Esophagus muscularis mucosa (tissue), 4 donors: ENCODE measurements around the gene TANGO2. TPM values are rescaled to one million over a fixed set of nuclear protein-coding genes. Genes with fewer than 3 reads are reported as not detected.

ENCODE experiments used
- DNase-seq: peaks from one replicate; pipeline ENCODE4 v3.0.0-alpha.2; 2017; ENCODE audit errors: extremely low spot score
- H3K27ac ChIP-seq, 4 donors: fragments of 200-600 bp; sonication (generic); replicated peaks in 1 of 4; 1 replicate in 3 of 4; 2 replicates in 1 of 4; pipeline ENCODE4 v1.5.1; 2016 to 2019; ENCODE audit warnings: mild to moderate bottlenecking in 1 of 4
- H3K27me3 ChIP-seq, 4 donors: fragments of 200-600 bp; sonication (generic); one replicate each; pipeline versions ENCODE4 v1.5.1 to v1.6.0; 2016 to 2019
- H3K36me3 ChIP-seq, 4 donors: fragments of 200-600 bp; sonication (generic); one replicate each; pipeline ENCODE4 v1.5.1; 2016 to 2019
- H3K4me1 ChIP-seq, 4 donors: fragments of 200-600 bp; sonication (generic); one replicate each; pipeline ENCODE4 v1.5.1; 2016 to 2019
- H3K4me3 ChIP-seq, 4 donors: fragments of 200-600 bp; sonication (generic); 1 replicate in 2 of 4; 2 replicates in 2 of 4; pipeline ENCODE4 v1.5.1; 2016 to 2019; ENCODE audit warnings: mild to moderate bottlenecking in 4 of 4, moderate library complexity in 1 of 4
- H3K9me3 ChIP-seq, 4 donors: fragments of 200-600 bp; sonication (generic); 1 replicate in 3 of 4; 2 replicates in 1 of 4; pipeline ENCODE4 v1.5.1; 2016 to 2019
- EP300 ChIP-seq: sonication (generic); formaldehyde crosslinking; IDR thresholded peaks from one replicate; pipeline ENCODE4 v1.6.1; 2017; ENCODE audit warnings: antibody characterized with exemption
- POLR2A ChIP-seq: fragments of 450-650 bp; IDR thresholded peaks from one replicate; pipeline ENCODE4 v1.6.1; 2017; ENCODE audit warnings: antibody characterized with exemption, moderate library complexity, mild to moderate bottlenecking, low read depth
- POLR2AphosphoS5 ChIP-seq, 2 donors: sonication (generic); formaldehyde crosslinking; IDR thresholded peaks; one replicate each; pipeline ENCODE4 v1.6.1; 2017; ENCODE audit warnings: antibody characterized with exemption in 2 of 2
- WGBS: methylation state at CpG from one replicate; pipeline ENCODE4 v1.1.5; 2018; 5-methylcytosine and 5-hydroxymethylcytosine counted together
- intact Hi-C: fragments of 100-400 bp; cut with DNase I; formaldehyde crosslinking; loops from one replicate; pipeline ENCODE4 v1.15.1; 2023
- total RNA-seq, 4 donors: library from RNA; depleted of rRNA; stranded (reverse); fragments of >200 nt; gene quantifications; one replicate each; pipeline versions ENCODE4 v1.1.0 to v1.2.1, GENCODE V29; 2016
- TF ChIP-seq, protein P1 (sequence below), 3 experiments: fragments of 200-600 bp in 2 of 3; fragments of 450-650 bp in 1 of 3; sonication (generic) in 2 of 3; IDR thresholded peaks; one replicate each; pipeline ENCODE4 v1.5.1; 2017 to 2019; ENCODE audit warnings: antibody characterized with exemption in 3 of 3, mild to moderate bottlenecking in 2 of 3, moderate library complexity in 1 of 3

The TANGO2 gene
- total RNA-seq, 4 donors from 2014 or later: 37.1 to 44.4 (median 42.3) TPM

DNA sequence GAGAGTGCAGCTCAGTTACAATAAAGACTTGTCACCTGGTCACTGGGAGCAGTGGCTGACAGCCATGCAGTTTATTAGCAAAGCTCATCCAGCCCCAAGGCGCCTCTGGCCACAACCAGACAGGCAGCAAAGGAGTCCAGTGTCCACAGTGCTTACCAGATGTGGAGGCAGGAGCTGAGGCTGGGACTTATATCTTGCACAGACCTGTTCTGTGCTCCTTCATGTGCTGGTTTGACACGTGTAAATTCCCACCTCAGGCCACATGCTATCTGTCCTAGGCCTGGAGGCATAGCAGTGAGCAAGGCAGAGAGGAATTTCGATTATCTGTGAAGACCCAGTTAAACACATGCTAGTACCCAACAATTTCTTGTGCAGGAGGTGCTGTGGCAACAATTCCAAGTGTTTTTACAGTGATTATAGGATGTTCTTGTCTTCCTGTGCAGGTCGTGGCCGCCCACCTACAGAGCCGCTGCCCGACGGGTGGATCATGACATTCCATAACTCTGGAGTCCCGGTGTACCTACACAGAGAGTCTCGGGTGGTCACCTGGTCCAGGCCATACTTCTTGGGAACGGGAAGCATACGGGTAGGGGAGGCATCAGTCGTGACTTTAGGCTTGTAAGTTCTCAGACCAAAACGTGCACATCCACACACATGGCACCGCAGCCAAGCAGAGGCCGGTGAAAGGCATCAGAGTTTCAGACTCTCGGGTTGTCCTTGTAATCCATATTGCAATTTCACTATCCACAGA lies 68.5 kb downstream of the TANGO2 start:
- 88% methylated on average over 17 of the region's 17 CpGs for WGBS
- H3K36me3 ChIP-seq: peaks cover 84 to 90% (median 89%) of the 10 kb centered on the region in 4 donors
- intact Hi-C loops: no loop called here

DNA sequence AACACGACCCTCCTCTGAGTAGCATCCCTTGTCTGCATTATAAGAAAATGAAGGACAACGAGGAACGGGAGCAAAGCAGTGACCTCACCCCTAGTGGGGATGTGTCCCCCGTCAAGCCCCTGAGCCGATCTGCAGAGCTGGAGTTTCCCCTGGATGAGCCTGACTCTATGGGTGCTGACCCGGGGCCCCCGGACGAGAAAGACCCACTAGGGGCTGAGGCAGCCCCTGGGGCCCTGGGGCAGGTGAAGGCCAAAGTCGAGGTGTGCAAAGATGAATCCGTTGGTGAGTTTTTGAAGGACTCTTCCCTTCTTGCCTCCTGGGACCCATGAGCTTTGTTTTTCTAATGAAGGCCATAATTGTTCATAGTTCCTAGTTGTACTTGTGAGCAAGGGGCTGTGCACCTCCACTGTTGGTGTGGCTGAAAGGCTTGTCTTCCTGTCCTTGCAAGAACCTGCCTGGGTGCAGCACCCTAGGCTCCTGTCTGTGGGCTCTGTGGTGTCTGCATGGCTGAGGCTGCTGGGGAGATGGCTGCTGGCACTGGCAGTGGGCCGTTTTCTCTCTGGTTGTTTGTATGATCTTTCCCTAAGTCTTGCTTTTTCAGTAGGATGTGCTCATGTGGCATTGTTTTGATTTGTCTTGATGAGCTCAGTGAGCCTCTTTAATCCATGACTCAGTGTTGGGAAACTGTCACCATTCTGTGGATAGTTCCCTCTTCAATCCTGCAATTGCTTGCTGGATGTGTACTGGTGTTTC lies 69.2 kb downstream of the TANGO2 start:
- Histone ChIP-seq H3K27me3 (no peaks in the 10 kb centered on the region), H3K36me3 (peaks cover 92 to 97% (median 96%) of the 10 kb centered on the region in 4 donors), H3K4me1 (peaks cover under 1 to 8% (median 4%) of the 10 kb centered on the region in 4 donors), H3K27ac (no peak overlapping the region), H3K9me3 (no peaks in the 10 kb centered on the region), H3K4me3 (no peak overlapping the region)
- DNase-seq: no peak
- TF ChIP-seq POLR2AphosphoS5 (IDR thresholded peaks at IDR 0.05): no peak
- no peak for TF ChIP-seq EP300
- TF ChIP-seq, protein P1, sequence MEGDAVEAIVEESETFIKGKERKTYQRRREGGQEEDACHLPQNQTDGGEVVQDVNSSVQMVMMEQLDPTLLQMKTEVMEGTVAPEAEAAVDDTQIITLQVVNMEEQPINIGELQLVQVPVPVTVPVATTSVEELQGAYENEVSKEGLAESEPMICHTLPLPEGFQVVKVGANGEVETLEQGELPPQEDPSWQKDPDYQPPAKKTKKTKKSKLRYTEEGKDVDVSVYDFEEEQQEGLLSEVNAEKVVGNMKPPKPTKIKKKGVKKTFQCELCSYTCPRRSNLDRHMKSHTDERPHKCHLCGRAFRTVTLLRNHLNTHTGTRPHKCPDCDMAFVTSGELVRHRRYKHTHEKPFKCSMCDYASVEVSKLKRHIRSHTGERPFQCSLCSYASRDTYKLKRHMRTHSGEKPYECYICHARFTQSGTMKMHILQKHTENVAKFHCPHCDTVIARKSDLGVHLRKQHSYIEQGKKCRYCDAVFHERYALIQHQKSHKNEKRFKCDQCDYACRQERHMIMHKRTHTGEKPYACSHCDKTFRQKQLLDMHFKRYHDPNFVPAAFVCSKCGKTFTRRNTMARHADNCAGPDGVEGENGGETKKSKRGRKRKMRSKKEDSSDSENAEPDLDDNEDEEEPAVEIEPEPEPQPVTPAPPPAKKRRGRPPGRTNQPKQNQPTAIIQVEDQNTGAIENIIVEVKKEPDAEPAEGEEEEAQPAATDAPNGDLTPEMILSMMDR (IDR thresholded peaks at IDR 0.05): no peak
- TF ChIP-seq POLR2A: no peak
- WGBS: 92% methylated on average over 11 of the region's 11 CpGs
- intact Hi-C loops: no loop called here

More for the DNA sequence above, 68.5 kb downstream of the TANGO2 start:
- H3K9me3 ChIP-seq: no peaks in the 10 kb centered on the region
- no peak overlapping the region for H3K27ac ChIP-seq
- H3K27me3 ChIP-seq: no peaks in the 10 kb centered on the region
- TF ChIP-seq, protein P1 (IDR thresholded peaks at IDR 0.05): no peak
- no peak for TF ChIP-seq POLR2AphosphoS5 (IDR thresholded peaks at IDR 0.05)
- no peak for TF ChIP-seq EP300
- no peak for TF ChIP-seq POLR2A
- no peak overlapping the region for H3K4me3 ChIP-seq
- DNase-seq: no peak
- peaks cover 8 to 15% (median 12%) of the 10 kb centered on the region in 4 donors for H3K4me1 ChIP-seq

DNA sequence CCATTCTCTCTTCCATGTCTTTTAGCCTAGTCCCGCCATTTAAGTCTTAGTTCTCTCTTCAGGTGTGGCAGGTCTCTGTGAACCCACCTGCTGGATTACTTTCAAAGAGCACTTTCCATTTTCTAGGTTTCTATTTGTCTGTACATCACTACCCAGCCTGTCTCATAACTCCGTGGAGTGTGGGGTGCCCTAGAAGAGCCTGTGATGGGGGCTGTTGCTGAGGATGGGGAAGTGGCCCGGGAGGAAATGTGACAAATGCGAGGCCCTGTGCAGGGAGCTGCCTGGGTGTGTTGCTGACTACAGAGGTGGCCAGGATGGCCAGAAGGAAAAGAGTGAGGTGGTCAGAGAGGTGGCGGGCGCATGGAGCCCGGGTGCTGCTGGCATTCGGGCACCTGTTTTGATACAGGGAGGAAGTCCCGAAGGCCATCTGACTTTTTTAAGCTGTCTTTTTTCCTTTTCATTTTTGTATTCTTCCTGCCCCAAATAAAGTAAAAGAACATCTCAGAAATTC lies 69.9 kb downstream of the TANGO2 start:
- Histone ChIP-seq H3K4me3 (no peak overlapping the region), H3K9me3 (no peaks in the 10 kb centered on the region), H3K4me1 (peaks cover 0 to 7% (median under 1%) of the 10 kb centered on the region in 4 donors), H3K27ac (no peak overlapping the region), H3K36me3 (peaks cover 98 to 100% (median 100%) of the 10 kb centered on the region in 4 donors), H3K27me3 (no peaks in the 10 kb centered on the region)
- DNase-seq: no peak
- WGBS: 88% methylated on average over 9 of the region's 9 CpGs
- intact Hi-C loops: no loop called here
- no peak for TF ChIP-seq EP300
- no peak for TF ChIP-seq POLR2A
- TF ChIP-seq, protein P1 (IDR thresholded peaks at IDR 0.05): no peak
- TF ChIP-seq POLR2AphosphoS5 (IDR thresholded peaks at IDR 0.05): no peak

DNA sequence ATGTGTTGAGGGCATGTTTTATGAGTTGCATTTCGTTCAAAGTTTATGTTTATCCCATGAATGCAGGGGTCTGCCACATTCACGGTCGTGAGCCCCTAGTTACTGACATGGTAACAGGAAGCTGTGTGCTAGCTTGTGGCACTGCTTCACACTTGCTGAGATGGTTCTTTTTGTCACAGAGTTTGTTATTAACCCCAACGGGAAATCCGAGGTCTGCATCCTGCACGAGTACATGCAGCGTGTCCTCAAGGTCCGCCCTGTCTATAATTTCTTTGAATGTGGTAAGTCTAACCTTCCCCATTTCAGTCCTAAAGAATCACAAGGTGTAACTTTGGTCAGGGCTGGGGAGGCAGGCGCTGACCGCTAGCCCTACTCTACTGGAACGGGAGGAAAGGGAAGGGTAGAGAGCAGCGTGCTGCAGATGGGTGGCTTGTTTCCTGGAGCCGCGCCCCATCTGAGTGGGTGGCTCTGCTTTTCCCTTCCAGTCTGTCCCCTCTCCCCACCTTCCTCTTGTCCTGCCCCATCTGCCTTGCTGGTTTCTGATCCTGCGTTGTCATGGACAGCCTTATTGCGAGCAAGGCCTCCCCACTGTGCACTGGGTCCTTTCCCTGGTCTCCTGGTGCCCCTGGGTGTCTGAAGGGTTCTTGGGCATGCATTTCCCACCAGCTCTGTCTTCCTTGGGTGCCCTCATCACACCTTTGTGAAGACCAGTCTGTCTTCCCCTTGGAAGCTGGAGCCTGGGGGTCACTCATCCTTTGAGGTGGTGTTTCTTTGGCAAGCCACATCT lies 71.0 kb downstream of the TANGO2 start:
- WGBS: 92% methylated on average over 16 of the region's 16 CpGs
- Histone ChIP-seq H3K4me3 (no peak overlapping the region), H3K4me1 (peaks cover 0 to 7% (median 0%) of the 10 kb centered on the region in 4 donors), H3K9me3 (no peaks in the 10 kb centered on the region), H3K36me3 (peaks cover 94 to 100% (median 100%) of the 10 kb centered on the region in 4 donors), H3K27me3 (no peaks in the 10 kb centered on the region), H3K27ac (no peak overlapping the region)
- TF ChIP-seq POLR2A (no peak), POLR2AphosphoS5 (IDR thresholded peaks at IDR 0.05) (no peak), EP300 (no peak)
- TF ChIP-seq, protein P1 (IDR thresholded peaks at IDR 0.05): no peak
- intact Hi-C loops: no loop called here
- no peak for DNase-seq
